H9 (cell line): ENCODE data around the gene WDR64. TPM values are rescaled to one million over a fixed set of nuclear protein-coding genes. Genes with fewer than 3 reads are reported as not detected.

Experiments
- DNase-seq: peaks from one replicate; pipeline ENCODE4 v3.0.0-alpha.2; 2017
- H2AFZ ChIP-seq: one replicate; pipeline ENCODE4 v1.6.1; 2013; ENCODE audit warnings: mild to moderate bottlenecking, low read length, control low read depth, moderate library complexity
- H2AK5ac ChIP-seq: 2 replicates; pipeline ENCODE4 v1.6.1; 2013; ENCODE audit warnings: low read length, control low read depth, mixed read lengths; ENCODE audit not compliant: insufficient read length
- H2BK120ac ChIP-seq: one replicate; pipeline ENCODE4 v1.6.1; 2013; ENCODE audit warnings: low read depth, mild to moderate bottlenecking, low read length, control low read depth, inconsistent platforms; ENCODE audit not compliant: poor library complexity, severe bottlenecking
- H2BK12ac ChIP-seq: 2 replicates; pipeline ENCODE4 v1.6.1; 2013; ENCODE audit warnings: low read length, control low read depth, mixed read lengths, low read depth; ENCODE audit not compliant: insufficient read length
- H2BK15ac ChIP-seq: 2 replicates; pipeline ENCODE4 v1.6.1; 2013; ENCODE audit warnings: low read depth, low read length, control low read depth
- H2BK20ac ChIP-seq: one replicate; pipeline ENCODE4 v1.6.1; 2013; ENCODE audit warnings: low read depth, mild to moderate bottlenecking, low read length, control low read depth, inconsistent platforms; ENCODE audit not compliant: poor library complexity, severe bottlenecking
- H2BK5ac ChIP-seq: 2 replicates; pipeline ENCODE4 v1.6.1; 2013; ENCODE audit warnings: low read length, control low read depth, mixed read lengths; ENCODE audit not compliant: insufficient read length
- H3K14ac ChIP-seq: 2 replicates; pipeline ENCODE4 v1.6.1; 2013; ENCODE audit warnings: low read length, control low read depth; ENCODE audit not compliant: insufficient read depth
- H3K18ac ChIP-seq: 2 replicates; pipeline ENCODE4 v1.6.1; 2013; ENCODE audit warnings: low read depth, mild to moderate bottlenecking, mixed read lengths, low read length, control low read depth; ENCODE audit not compliant: insufficient read length
- H3K23ac ChIP-seq: 2 replicates; pipeline ENCODE4 v1.6.1; 2013; ENCODE audit warnings: low read length, control low read depth, mixed read lengths, low read depth; ENCODE audit not compliant: insufficient read length
- H3K23me2 ChIP-seq: 2 replicates; pipeline ENCODE4 v1.6.1; 2013; ENCODE audit warnings: low read depth, mild to moderate bottlenecking, mixed read lengths, low read length, control low read depth; ENCODE audit not compliant: insufficient read length, poor library complexity, severe bottlenecking
- H3K27ac ChIP-seq: 2 replicates; pipeline ENCODE4 v1.5.1; 2013; ENCODE audit warnings: low read length, control low read depth, mixed read lengths, low read depth; ENCODE audit not compliant: insufficient read length
- H3K27me3 ChIP-seq: 2 replicates; pipeline ENCODE4 v1.6.1; 2013; ENCODE audit warnings: low read length, control low read depth, inconsistent platforms; ENCODE audit not compliant: insufficient read depth
- H3K4ac ChIP-seq: 2 replicates; pipeline ENCODE4 v1.6.1; 2013; ENCODE audit warnings: low read depth, mild to moderate bottlenecking, control low read depth, inconsistent platforms, low read length, moderate library complexity
- H3K4me1 ChIP-seq: 2 replicates; pipeline ENCODE4 v1.6.1; 2013; ENCODE audit warnings: low read length, control low read depth, inconsistent platforms; ENCODE audit not compliant: insufficient read depth
- H3K4me2 ChIP-seq: 2 replicates; pipeline ENCODE4 v1.6.1; 2013; ENCODE audit warnings: low read length, control low read depth, mixed read lengths; ENCODE audit not compliant: insufficient read length, insufficient read depth
- H3K56ac ChIP-seq: 2 replicates; pipeline ENCODE4 v1.6.1; 2013; ENCODE audit warnings: low read depth, mild to moderate bottlenecking, mixed read lengths, low read length, control low read depth; ENCODE audit not compliant: insufficient read length
- H3K79me1 ChIP-seq: 2 replicates; pipeline ENCODE4 v1.6.1; 2013; ENCODE audit warnings: low read depth, mild to moderate bottlenecking, moderate library complexity, low read length, control low read depth, inconsistent platforms; ENCODE audit not compliant: insufficient read depth, poor library complexity, severe bottlenecking
- H3K79me2 ChIP-seq: 2 replicates; pipeline ENCODE4 v1.6.1; 2013; ENCODE audit warnings: low read length, control low read depth, inconsistent platforms; ENCODE audit not compliant: insufficient read depth
- H3K9ac ChIP-seq: 2 replicates; pipeline ENCODE4 v1.6.1; 2013; ENCODE audit warnings: low read length, control low read depth, mixed read lengths; ENCODE audit not compliant: insufficient read length; ENCODE audit errors: extremely low read depth
- H3K9me3 ChIP-seq: one replicate; pipeline ENCODE4 v1.6.1; 2013; ENCODE audit warnings: low read depth, low read length, inconsistent platforms; ENCODE audit not compliant: control insufficient read depth
- H3T11ph ChIP-seq: one replicate; pipeline ENCODE4 v1.6.1; 2013; ENCODE audit warnings: mild to moderate bottlenecking, low read length, control low read depth, inconsistent platforms
- H4K20me1 ChIP-seq: one replicate; pipeline ENCODE4 v1.6.1; 2013; ENCODE audit not compliant: control insufficient read depth, insufficient read length, insufficient read depth
- H4K5ac ChIP-seq: 2 replicates; pipeline ENCODE4 v1.6.1; 2013; ENCODE audit warnings: low read depth, mild to moderate bottlenecking, mixed read lengths, low read length, control low read depth; ENCODE audit not compliant: insufficient read length
- H4K8ac ChIP-seq: replicated peaks from 2 replicates; pipeline ENCODE4 v1.6.1; 2013; ENCODE audit warnings: low read length, control low read depth, mixed read lengths, low read depth; ENCODE audit not compliant: insufficient read length
- H4K91ac ChIP-seq: 2 replicates; pipeline ENCODE4 v1.6.1; 2013; ENCODE audit warnings: low read depth, mild to moderate bottlenecking, moderate library complexity, mixed read lengths, low read length, control low read depth; ENCODE audit not compliant: insufficient read length
- H3K27ac Mint-ChIP-seq, 3 experiments: 2 replicates in 2 of 3; 3 replicates in 1 of 3; pipeline ENCODE4 v1.8.0; 2020 to 2021; ENCODE audit warnings: mixed read lengths in 3 of 3, mild to moderate bottlenecking in 1 of 3, moderate library complexity in 1 of 3
- H3K27me3 Mint-ChIP-seq: 2 replicates; pipeline ENCODE4 v1.8.0; 2021; ENCODE audit warnings: low read depth, mild to moderate bottlenecking, moderate library complexity, mixed read lengths
- H3K36me3 Mint-ChIP-seq, 3 experiments: 2 replicates in 2 of 3; 3 replicates in 1 of 3; pipeline ENCODE4 v1.8.0; 2020 to 2021; ENCODE audit warnings: low read depth in 3 of 3, mixed read lengths in 3 of 3; ENCODE audit not compliant: insufficient read depth in 1 of 3
- H3K4me1 Mint-ChIP-seq, 2 experiments: 2 replicates each; pipeline ENCODE4 v1.8.0; 2020; ENCODE audit warnings: mixed read lengths in 2 of 2
- H3K4me3 Mint-ChIP-seq, 2 experiments: 2 replicates in 1 of 2; 3 replicates in 1 of 2; pipeline ENCODE4 v1.8.0; 2020 to 2021; ENCODE audit warnings: mild to moderate bottlenecking in 2 of 2, mixed read lengths in 2 of 2, moderate library complexity in 1 of 2
- H3K9me3 Mint-ChIP-seq, 2 experiments: 2 replicates in 1 of 2; 3 replicates in 1 of 2; pipeline ENCODE4 v1.8.0; 2020; ENCODE audit warnings: mild to moderate bottlenecking in 2 of 2, mixed read lengths in 2 of 2, moderate library complexity in 1 of 2
- CTCF ChIP-seq: fragments of 200-600 bp; sonication (generic); conservative IDR thresholded peaks from 3 replicates; pipeline ENCODE4 v1.8.0; 2021; ENCODE audit warnings: antibody characterized with exemption, mild to moderate bottlenecking
- WGBS: extraction: QIAGEN DNeasy Blood & Tissue Kit; methylation state at CpG from one replicate; pipeline ENCODE4 v1.1.7; 2013; ENCODE audit warnings: missing lambda C conversion rate, low lambda C conversion rate, mixed read lengths; ENCODE audit not compliant: insufficient read length; ENCODE audit errors: extremely low coverage; 5-methylcytosine and 5-hydroxymethylcytosine counted together
- total RNA-seq: library from RNA; stranded (reverse); gene quantifications from 2 replicates; pipeline ENCODE4 v1.2.1, GENCODE V29; 2021

WDR64 gene
- total RNA-seq, 1 experiment from 2014 or later = not detected

GRCh38 chr1:241632987-241633386 lies 19.1 kb upstream of the WDR64 start:
- peaks cover 12% of the 10 kb centered on the region; the same call in 1 of the 2 replicates for H3K79me2 ChIP-seq

More at GRCh38 chr1:241632987-241633386, 19.1 kb upstream of the WDR64 start:
- Histone ChIP-seq H3K18ac (no peak overlapping the region), H3K56ac (no peak overlapping the region), H3K27ac (no peak overlapping the region), H3K4me2 (no peak overlapping the region), H3K79me1 (no peaks in the 10 kb centered on the region), H3K14ac (no peak overlapping the region), H2BK5ac (no peak overlapping the region), H4K5ac (no peak overlapping the region), H2BK120ac (no peak overlapping the region), H3K23ac (no peak overlapping the region), H2BK15ac (no peak overlapping the region), H4K8ac (no peak overlapping the region), H3K9me3 (no peaks in the 10 kb centered on the region), H3K4ac (no peak overlapping the region), H2AK5ac (no peak overlapping the region), H3K9ac (no peak overlapping the region), H4K20me1 (no peaks in the 10 kb centered on the region), H3K23me2 (no peaks in the 10 kb centered on the region), H4K91ac (no peak overlapping the region), H3K27me3 (no peaks in the 10 kb centered on the region), H2BK12ac (no peak overlapping the region), H2AFZ (no peak overlapping the region), H2BK20ac (no peak overlapping the region), H3K4me1 (peaks cover 6% of the 10 kb centered on the region; the same call in 1 of the 2 replicates), H3T11ph (no peak overlapping the region)
- Mint-ChIP-seq H3K36me3 (peaks cover 24 to 33% (median 31%) of the 10 kb centered on the region in 3 experiments; a peak in 6 of 7 replicates), H3K4me1 (peaks cover 26 to 30% of the 10 kb centered on the region in 2 experiments), H3K27ac (no peak overlapping the region), H3K9me3 (no peaks in the 10 kb centered on the region), H3K4me3 (no peak overlapping the region), H3K27me3 (no peaks in the 10 kb centered on the region)
- DNase-seq = no peak
- no CpG with 5 or more reads among the region's 3 CpGs for WGBS
- no peak for TF ChIP-seq CTCF
